B cell (primary cell): Measurements from ENCODE around the gene FBF1. TPM values are rescaled to one million over a fixed set of nuclear protein-coding genes. Genes with fewer than 3 reads are reported as not detected.
"Not testable (repeated sequence)": the region's sequence is repeated elsewhere in the genome, so short reads cannot be mapped to it uniquely, and the experiment has no call there.

Experiments
- ATAC-seq: fragments of 200-7000 bp; cut with Tn5 transposase; one replicate; pipeline ENCODE4 v1.10.0; 2021; ENCODE audit warnings: low read depth, mild to moderate bottlenecking, moderate number of reproducible peaks, moderate library complexity
- CTCF ChIA-PET: fragments of 350-600 bp; sonication (Branson Sonifier 250); formaldehyde crosslinking; loops from one replicate; lab custom pipeline; 2021; ENCODE audit warnings: antibody characterized with exemption, inconsistent platforms; lab: Charles Lee
- POLR2A ChIA-PET: fragments of 350-600 bp; sonication (Branson Sonifier 250); formaldehyde crosslinking; loops from one replicate; lab custom pipeline; 2021; ENCODE audit warnings: antibody characterized with exemption; lab: Charles Lee
- DNase-seq: peaks from one replicate; pipeline ENCODE4 v3.0.0; 2013
- H2AFZ ChIP-seq: 2 replicates; pipeline ENCODE4 v1.6.1; 2012; ENCODE audit warnings: mild to moderate bottlenecking, low read depth, low read length; ENCODE audit not compliant: insufficient read depth, poor library complexity, severe bottlenecking
- H3K27ac ChIP-seq, 2 donors: 1 replicate in 1 of 2; 2 replicates in 1 of 2; pipeline ENCODE4 v1.5.1; 2012 to 2013; ENCODE audit warnings: low read length in 2 of 2, mild to moderate bottlenecking in 2 of 2, moderate library complexity in 1 of 2
- H3K27me3 ChIP-seq, 4 experiments: fragments of 200-600 bp in 1 of 4; sonication (generic) in 1 of 4; replicated peaks in 1 of 4; 1 replicate in 2 of 4; 2 replicates in 2 of 4; pipeline versions ENCODE4 v1.6.1 to v1.7.0; 2013 to 2016; ENCODE audit warnings: low read length in 3 of 4, mild to moderate bottlenecking in 2 of 4, mixed read lengths in 1 of 4, moderate library complexity in 1 of 4; ENCODE audit not compliant: insufficient read depth in 4 of 4, control insufficient read depth in 3 of 4; ENCODE audit errors: control extremely low read depth in 1 of 4
- H3K36me3 ChIP-seq, 2 experiments: replicated peaks in 1 of 2; 1 replicate in 1 of 2; 2 replicates in 1 of 2; pipeline versions ENCODE4 v1.6.1 to v1.7.1; 2013; ENCODE audit warnings: low read length in 1 of 2; ENCODE audit not compliant: insufficient read depth in 2 of 2, control insufficient read depth in 1 of 2; ENCODE audit errors: control extremely low read depth in 1 of 2, extremely low read depth in 1 of 2
- H3K4me1 ChIP-seq, 2 donors: fragments of 200-600 bp in 1 of 2; sonication (generic) in 1 of 2; 1 replicate in 1 of 2; 2 replicates in 1 of 2; pipeline versions ENCODE4 v1.5.1 to v1.6.1; 2013 to 2017; ENCODE audit warnings: low read length in 2 of 2; ENCODE audit not compliant: control insufficient read depth in 2 of 2, insufficient read depth in 2 of 2
- H3K4me2 ChIP-seq: replicated peaks from 2 replicates; pipeline ENCODE3; 2012; ENCODE audit warnings: mild to moderate bottlenecking, low read depth, low read length; ENCODE audit not compliant: poor library complexity, severe bottlenecking
- H3K4me3 ChIP-seq, 5 experiments: fragments of 200-600 bp in 1 of 5; sonication (generic) in 1 of 5; 1 replicate in 3 of 5; 2 replicates in 2 of 5; pipeline versions ENCODE4 v1.5.1 to v1.7.0; 2011 to 2016; ENCODE audit warnings: low read length in 4 of 5, mild to moderate bottlenecking in 4 of 5, low read depth in 2 of 5, control low read depth in 1 of 5, moderate library complexity in 1 of 5; ENCODE audit not compliant: insufficient read depth in 1 of 5; ENCODE audit errors: control extremely low read depth in 1 of 5, extremely low read depth in 1 of 5
- H3K79me2 ChIP-seq: fragments of 200-600 bp; sonication (generic); one replicate; pipeline ENCODE4 v1.6.0; 2016; ENCODE audit warnings: low read length; ENCODE audit not compliant: control insufficient read depth, insufficient read depth
- H3K9ac ChIP-seq: fragments of 200-600 bp; sonication (generic); 2 replicates; pipeline ENCODE4 v1.6.1; 2017; ENCODE audit warnings: mild to moderate bottlenecking, low read length, moderate library complexity
- H3K9me3 ChIP-seq, 3 donors: one replicate each; pipeline versions ENCODE4 v1.6.1 to v1.7.1; 2013; ENCODE audit warnings: low read length in 2 of 3; ENCODE audit not compliant: control insufficient read depth in 2 of 3, insufficient read depth in 1 of 3; ENCODE audit errors: control extremely low read depth in 1 of 3
- H4K20me1 ChIP-seq: 2 replicates; pipeline ENCODE4 v1.6.0; 2012; ENCODE audit warnings: mild to moderate bottlenecking, low read length; ENCODE audit not compliant: insufficient read depth, control insufficient read depth, poor library complexity, severe bottlenecking
- H3K27ac Mint-ChIP-seq: one replicate; pipeline ENCODE4 v1.8.0; 2021; ENCODE audit warnings: mixed read lengths
- H3K27me3 Mint-ChIP-seq: one replicate; pipeline ENCODE4 v1.8.0; 2021; ENCODE audit warnings: mixed read lengths
- H3K4me1 Mint-ChIP-seq: one replicate; pipeline ENCODE4 v1.8.0; 2021; ENCODE audit warnings: mixed read lengths
- H3K4me3 Mint-ChIP-seq: one replicate; pipeline ENCODE4 v1.8.0; 2021; ENCODE audit warnings: mixed read lengths
- H3K9me3 Mint-ChIP-seq: one replicate; pipeline ENCODE4 v1.8.0; 2022; ENCODE audit warnings: mixed read lengths; ENCODE audit not compliant: insufficient read depth
- CTCF ChIP-seq: fragments of 200-600 bp; IDR thresholded peaks from one replicate; pipeline ENCODE4 v1.8.0; 2022; ENCODE audit warnings: antibody characterized with exemption, mild to moderate bottlenecking
- EZH2 ChIP-seq: IDR thresholded peaks from 2 replicates; pipeline ENCODE4 v1.6.1; 2012; ENCODE audit warnings: borderline replicate concordance, low read depth, mild to moderate bottlenecking, moderate library complexity, low read length; ENCODE audit not compliant: insufficient read depth, poor library complexity, severe bottlenecking
- WGBS: methylation state at CpG from one replicate; pipeline ENCODE4 v1.1.5; 2013; ENCODE audit warnings: missing lambda C conversion rate; ENCODE audit not compliant: insufficient coverage; 5-methylcytosine and 5-hydroxymethylcytosine counted together
- intact Hi-C: fragments of 100-400 bp; cut with micrococcal nuclease; formaldehyde crosslinking; loops from one replicate; pipeline ENCODE4 v1.10.0; 2022
- polyA plus RNA-seq: library from polyadenylated mRNA; depleted of rRNA; stranded (reverse); fragments of >200 nt; gene quantifications from 2 replicates; pipeline ENCODE4 v1.2.3, GENCODE V29; 2012
- total RNA-seq, 2 donors: library from RNA; stranded (reverse); fragments of 120-200 nt in 1 of 2; gene quantifications; 1 replicate in 1 of 2; 2 replicates in 1 of 2; pipeline versions ENCODE4 v1.2.3 to v1.2.4, GENCODE V29; 2013 to 2022

FBF1 gene
- total and polyA plus RNA-seq, 2 donors (not counting 1 experiment from before 2014, with no cell fraction given), result 21.6 to 31.5 TPM

GRCh38 chr17:75970626-75971025 is 29.8 kb upstream of the FBF1 start:
- POLR2A ChIA-PET, result interaction anchor here (0.6 kb wide), 1 partner anchor 1471 kb away, joined by 5 read pairs; no protein-coding TSS in a partner anchor
- CTCF ChIA-PET, result interaction anchor here (0.6 to 1.3 kb wide), 2 partner anchors 9 to 46 kb away, joined by 3 read pairs; no protein-coding TSS in a partner anchor
- no peaks in the 10 kb centered on the region for H3K27me3 ChIP-seq
- H3K27ac ChIP-seq, result no peak overlapping the region
- 100% methylated on average over 5 of the region's 7 CpGs for WGBS
- H3K4me1 ChIP-seq, result peaks cover 4 to 7% of the 10 kb centered on the region in 2 donors
- H3K27ac Mint-ChIP-seq, result no peak overlapping the region
- H2AFZ ChIP-seq, result no peak overlapping the region
- intact Hi-C loops, result no loop called here
- H3K27me3 Mint-ChIP-seq, result no peaks in the 10 kb centered on the region
- no peaks in the 10 kb centered on the region for H4K20me1 ChIP-seq
- H3K4me3 ChIP-seq, result no peak overlapping the region
- no peaks in the 10 kb centered on the region for H3K9me3 Mint-ChIP-seq
- H3K9ac ChIP-seq, result no peak overlapping the region
- TF ChIP-seq CTCF (no peak), EZH2 (no peak)
- no peak overlapping the region for H3K4me2 ChIP-seq
- ATAC-seq (no peak), DNase-seq (no peak)
- peaks cover 17% of the 10 kb centered on the region for H3K4me1 Mint-ChIP-seq
- peaks cover 0 to 7% of the 10 kb centered on the region in 2 experiments for H3K36me3 ChIP-seq
- H3K79me2 ChIP-seq, result peaks cover 14% of the 10 kb centered on the region
- no peak overlapping the region for H3K4me3 Mint-ChIP-seq
- H3K9me3 ChIP-seq, result no peaks in the 10 kb centered on the region

- H3K4me3 Mint-ChIP-seq, result no peak overlapping the region
- DNase-seq (no peak), ATAC-seq (no peak)
- Histone ChIP-seq H3K27ac (no peak overlapping the region), H3K9ac (no peak overlapping the region), H3K9me3 (no peaks in the 10 kb centered on the region), H3K79me2 (peaks cover 12% of the 10 kb centered on the region), H3K36me3 (peaks cover 0 to 7% of the 10 kb centered on the region in 2 experiments), H4K20me1 (no peaks in the 10 kb centered on the region), H3K4me1 (peaks cover 4 to 7% of the 10 kb centered on the region in 2 donors), H3K27me3 (no peaks in the 10 kb centered on the region), H3K4me3 (no peak overlapping the region), H3K4me2 (no peak overlapping the region), H2AFZ (no peak overlapping the region)
- H3K9me3 Mint-ChIP-seq, result no peaks in the 10 kb centered on the region
- WGBS, result 46% methylated on average over 1 of the region's 4 CpGs
- TF ChIP-seq EZH2 (no peak), CTCF (no peak)
- CTCF ChIA-PET, result no interaction called here
- POLR2A ChIA-PET, result interaction anchor here (0.6 kb wide), 1 partner anchor 1472 kb away, joined by 5 read pairs; no protein-coding TSS in a partner anchor
- intact Hi-C loops, result no loop called here
- H3K4me1 Mint-ChIP-seq, result peaks cover 16% of the 10 kb centered on the region
- H3K27me3 Mint-ChIP-seq, result no peaks in the 10 kb centered on the region
- H3K27ac Mint-ChIP-seq, result no peak overlapping the region
Measured at GRCh38 chr17:75970011-75970523, 29.2 kb upstream of the FBF1 start.

- H3K4me3 ChIP-seq, ATAC-seq, H3K9me3 Mint-ChIP-seq, H3K4me3 Mint-ChIP-seq, H3K36me3 ChIP-seq, H3K9me3 ChIP-seq, H2AFZ ChIP-seq, H3K27me3 ChIP-seq, H4K20me1 ChIP-seq, CTCF ChIA-PET, H3K27me3 Mint-ChIP-seq, DNase-seq, H3K27ac Mint-ChIP-seq, intact Hi-C loops, H3K4me2 ChIP-seq, H3K27ac ChIP-seq, H3K9ac ChIP-seq, H3K4me1 ChIP-seq: not testable (repeated sequence)
- peaks cover 19% of the 10 kb centered on the region for H3K79me2 ChIP-seq
- POLR2A ChIA-PET, result interaction anchor here (0.7 kb wide), 1 partner anchor 442 kb away, joined by 4 read pairs; no protein-coding TSS in a partner anchor
- 100% methylated on average over 3 of the region's 10 CpGs for WGBS
- H3K4me1 Mint-ChIP-seq, result peaks cover 15% of the 10 kb centered on the region
Measured at GRCh38 chr17:75969044-75969443, 28.2 kb upstream of the FBF1 start.
